Activated T-cell treated with anti-CD3 and anti-CD28 coated beads, Interleukin-2, amount 50 U/mL, for 72 hours (primary cell): ENCODE measurements around the gene PKP1. TPM values are rescaled to one million over a fixed set of nuclear protein-coding genes. Genes with fewer than 3 reads are reported as not detected.

ENCODE experiments used
- ATAC-seq, 2 donors: fragments of 150-1000 bp; cut with Tn5 transposase; replicated peaks in 1 of 2; 2 replicates each; pipeline ENCODE4 v1.10.0; 2021; ENCODE audit warnings: moderate library complexity in 2 of 2, mild to moderate bottlenecking in 1 of 2
- DNase-seq, 2 donors: peaks; one replicate each; pipeline ENCODE4 v3.0.0; 2021 to 2022; ENCODE audit warnings: mixed read lengths in 1 of 2
- H3K27ac Mint-ChIP-seq: one replicate; pipeline ENCODE4 v1.8.0; 2022; ENCODE audit warnings: mild to moderate bottlenecking, moderate library complexity, mixed read lengths
- H3K27me3 Mint-ChIP-seq: one replicate; pipeline ENCODE4 v1.8.0; 2022; ENCODE audit warnings: low read depth, mixed read lengths
- H3K36me3 Mint-ChIP-seq, 2 donors: one replicate each; pipeline ENCODE4 v1.8.0; 2022; ENCODE audit warnings: mixed read lengths in 2 of 2, mild to moderate bottlenecking in 1 of 2; ENCODE audit not compliant: insufficient read depth in 2 of 2
- H3K4me1 Mint-ChIP-seq: one replicate; pipeline ENCODE4 v1.8.0; 2022; ENCODE audit warnings: low read depth, mixed read lengths
- H3K4me3 Mint-ChIP-seq, 2 donors: one replicate each; pipeline ENCODE4 v1.8.0; 2022; ENCODE audit warnings: mild to moderate bottlenecking in 2 of 2, mixed read lengths in 2 of 2, moderate library complexity in 2 of 2
- H3K9me3 Mint-ChIP-seq, 2 donors: one replicate each; pipeline ENCODE4 v1.8.0; 2022; ENCODE audit warnings: mixed read lengths in 2 of 2
- total RNA-seq, 2 donors: library from RNA; stranded (reverse); gene quantifications; one replicate each; pipeline ENCODE4 v1.2.3, GENCODE V29; 2022

The PKP1 gene
- total RNA-seq, 2 donors from 2014 or later, result not detected

- Mint-ChIP-seq H3K9me3 (no peaks in the 10 kb centered on the region), H3K4me1 (no peaks in the 10 kb centered on the region), H3K4me3 (no peak overlapping the region), H3K36me3 (no peaks in the 10 kb centered on the region), H3K27me3 (no peaks in the 10 kb centered on the region), H3K27ac (no peak overlapping the region)
- ATAC-seq (no peak), DNase-seq (no peak)
These were observed 77.8 kb downstream of the PKP1 start for GRCh38 chr1:201360901-201361651.

GRCh38 chr1:201361652-201362504 is 78.6 kb downstream of the PKP1 start:
- H3K27ac Mint-ChIP-seq, result no peak overlapping the region
- H3K4me1 Mint-ChIP-seq, result no peaks in the 10 kb centered on the region
- no peaks in the 10 kb centered on the region for H3K36me3 Mint-ChIP-seq
- H3K27me3 Mint-ChIP-seq, result no peaks in the 10 kb centered on the region
- peak; percentile 33 to 41 for DNase-seq
- no peak overlapping the region for H3K4me3 Mint-ChIP-seq
- no peaks in the 10 kb centered on the region for H3K9me3 Mint-ChIP-seq
- ATAC-seq, result peak; percentile 38 to 39

- DNase-seq, result no peak
- no peaks in the 10 kb centered on the region for H3K27me3 Mint-ChIP-seq
- H3K9me3 Mint-ChIP-seq, result no peaks in the 10 kb centered on the region
- no peak overlapping the region for H3K27ac Mint-ChIP-seq
- no peak overlapping the region for H3K4me3 Mint-ChIP-seq
- no peaks in the 10 kb centered on the region for H3K36me3 Mint-ChIP-seq
- ATAC-seq, result no peak
- H3K4me1 Mint-ChIP-seq, result no peaks in the 10 kb centered on the region
These were observed 79.6 kb downstream of the PKP1 start for GRCh38 chr1:201362906-201363305.

DNA sequence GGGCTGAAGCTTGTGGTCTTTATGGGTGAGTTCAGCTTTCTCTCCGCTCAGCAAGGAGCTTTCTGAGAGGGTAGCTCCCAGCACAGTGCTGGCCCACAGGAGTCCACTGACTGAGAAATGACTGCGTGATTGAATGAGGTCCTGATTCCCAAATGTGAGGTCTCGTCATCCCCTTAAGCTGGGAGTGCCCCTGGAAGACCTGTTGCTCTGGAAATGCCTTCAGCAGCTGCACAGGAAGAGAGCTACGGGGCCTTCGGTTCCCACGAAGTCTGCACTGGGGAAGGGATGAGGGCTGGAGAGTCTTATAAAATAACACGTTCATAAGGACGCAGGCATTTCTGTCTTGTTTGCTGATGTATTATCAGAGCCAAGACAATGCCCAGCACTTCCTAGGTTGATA is 80.2 kb downstream of the PKP1 start:
- Mint-ChIP-seq H3K36me3 (no peaks in the 10 kb centered on the region), H3K4me3 (no peak overlapping the region), H3K4me1 (no peaks in the 10 kb centered on the region), H3K27ac (no peak overlapping the region), H3K27me3 (no peaks in the 10 kb centered on the region), H3K9me3 (no peaks in the 10 kb centered on the region)
- ATAC-seq (no peak), DNase-seq (no peak)

- no peak overlapping the region for H3K4me3 Mint-ChIP-seq
- no peaks in the 10 kb centered on the region for H3K36me3 Mint-ChIP-seq
- H3K27me3 Mint-ChIP-seq, result no peaks in the 10 kb centered on the region
- no peaks in the 10 kb centered on the region for H3K9me3 Mint-ChIP-seq
- no peak for DNase-seq
- no peak overlapping the region for H3K27ac Mint-ChIP-seq
- no peak for ATAC-seq
- H3K4me1 Mint-ChIP-seq, result no peaks in the 10 kb centered on the region
These were observed 81.5 kb downstream of the PKP1 start for GRCh38 chr1:201364808-201365105.

DNA sequence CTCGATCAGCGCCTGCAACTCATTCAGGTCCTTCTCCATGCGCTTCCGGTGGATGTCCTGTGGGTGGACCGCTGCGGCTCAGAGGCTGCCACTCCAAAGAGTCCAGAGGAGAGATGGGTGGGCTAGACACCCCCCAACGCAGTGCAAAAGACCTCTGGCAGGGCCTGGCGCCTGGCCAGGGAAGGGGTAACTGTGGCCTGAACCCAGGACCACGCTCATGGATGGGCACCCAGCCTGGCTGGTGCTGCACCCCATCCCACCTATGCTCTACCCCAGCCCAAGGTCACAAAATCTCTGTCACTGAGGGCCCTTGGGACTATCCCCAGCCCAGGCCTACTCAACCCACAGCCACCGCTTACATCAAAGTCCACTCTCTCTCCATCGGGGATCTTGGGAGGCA is 81.9 kb downstream of the PKP1 start:
- DNase-seq, result no peak
- no peaks in the 10 kb centered on the region for H3K36me3 Mint-ChIP-seq
- ATAC-seq, result no peak
- H3K4me3 Mint-ChIP-seq, result no peak overlapping the region
- no peaks in the 10 kb centered on the region for H3K4me1 Mint-ChIP-seq
- H3K27ac Mint-ChIP-seq, result no peak overlapping the region
- no peaks in the 10 kb centered on the region for H3K27me3 Mint-ChIP-seq
- H3K9me3 Mint-ChIP-seq, result no peaks in the 10 kb centered on the region

GRCh38 chr1:201366696-201367095 is 83.4 kb downstream of the PKP1 start:
- Mint-ChIP-seq H3K9me3 (no peaks in the 10 kb centered on the region), H3K4me1 (no peaks in the 10 kb centered on the region), H3K27me3 (peaks cover 9% of the 10 kb centered on the region), H3K36me3 (no peaks in the 10 kb centered on the region), H3K27ac (no peak overlapping the region), H3K4me3 (no peak overlapping the region)
- DNase-seq, result no peak
- no peak for ATAC-seq

DNA sequence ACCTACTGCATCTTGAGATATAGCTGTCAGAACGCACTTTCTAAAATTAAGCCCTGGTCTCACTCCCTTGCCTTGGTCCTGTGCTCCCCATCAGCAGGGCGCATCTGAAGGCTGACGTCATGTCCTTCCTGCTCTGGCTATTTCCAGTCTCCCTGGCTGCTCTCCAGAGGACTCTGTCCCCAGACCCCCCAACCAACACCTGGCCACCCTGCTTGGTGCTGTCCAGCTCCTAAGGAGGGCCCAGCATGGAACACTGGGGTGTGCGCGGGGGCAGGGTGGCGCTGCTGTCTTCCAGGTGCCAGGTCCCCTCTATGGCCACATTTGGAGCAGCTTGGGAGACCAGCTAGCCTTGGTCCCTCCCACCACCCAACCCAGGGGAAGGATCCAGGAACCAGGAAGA is 85.9 kb downstream of the PKP1 start:
- Mint-ChIP-seq H3K27ac (no peak overlapping the region), H3K9me3 (no peaks in the 10 kb centered on the region), H3K27me3 (peaks cover 31% of the 10 kb centered on the region), H3K4me1 (no peaks in the 10 kb centered on the region), H3K36me3 (no peaks in the 10 kb centered on the region), H3K4me3 (no peak overlapping the region)
- ATAC-seq (no peak), DNase-seq (no peak)

GRCh38 chr1:201370500-201370899 is 87.2 kb downstream of the PKP1 start:
- ATAC-seq (no peak), DNase-seq (no peak)
- H3K27ac Mint-ChIP-seq, result no peak overlapping the region
- no peaks in the 10 kb centered on the region for H3K36me3 Mint-ChIP-seq
- no peaks in the 10 kb centered on the region for H3K9me3 Mint-ChIP-seq
- no peak overlapping the region for H3K4me3 Mint-ChIP-seq
- H3K4me1 Mint-ChIP-seq, result no peaks in the 10 kb centered on the region
- peaks cover 36% of the 10 kb centered on the region for H3K27me3 Mint-ChIP-seq

DNA sequence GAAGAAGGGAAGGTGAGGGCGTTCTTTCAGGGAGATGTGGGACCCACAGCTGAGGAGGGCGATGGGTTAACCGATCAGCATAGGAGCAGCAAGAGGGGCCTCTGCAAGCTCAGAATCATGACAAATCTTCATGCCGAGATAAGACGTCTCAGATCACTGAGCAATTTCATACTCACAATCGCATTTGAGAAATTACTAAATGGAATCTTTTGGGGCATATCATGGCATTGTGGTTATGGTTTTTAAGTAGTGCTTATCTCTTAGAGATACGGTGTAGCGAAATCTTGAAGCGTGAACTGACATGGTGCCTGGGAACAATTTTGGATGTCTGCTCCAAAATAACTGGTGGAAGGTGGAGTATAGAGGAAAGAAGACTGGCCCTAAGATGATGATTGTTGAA is 88.0 kb downstream of the PKP1 start:
- H3K27ac Mint-ChIP-seq, result no peak overlapping the region
- no peak overlapping the region for H3K4me3 Mint-ChIP-seq
- no peaks in the 10 kb centered on the region for H3K4me1 Mint-ChIP-seq
- DNase-seq (no peak), ATAC-seq (no peak)
- H3K27me3 Mint-ChIP-seq, result peaks cover 44% of the 10 kb centered on the region
- no peaks in the 10 kb centered on the region for H3K36me3 Mint-ChIP-seq
- H3K9me3 Mint-ChIP-seq, result no peaks in the 10 kb centered on the region

- H3K27me3 Mint-ChIP-seq, result peaks cover 45% of the 10 kb centered on the region
- no peaks in the 10 kb centered on the region for H3K4me1 Mint-ChIP-seq
- no peak overlapping the region for H3K4me3 Mint-ChIP-seq
- ATAC-seq (no peak), DNase-seq (no peak)
- no peaks in the 10 kb centered on the region for H3K9me3 Mint-ChIP-seq
- H3K27ac Mint-ChIP-seq, result no peak overlapping the region
- H3K36me3 Mint-ChIP-seq, result no peaks in the 10 kb centered on the region
These were observed 88.5 kb downstream of the PKP1 start for GRCh38 chr1:201371792-201372191.

- peaks cover 45% of the 10 kb centered on the region for H3K27me3 Mint-ChIP-seq
- no peaks in the 10 kb centered on the region for H3K4me1 Mint-ChIP-seq
- no peaks in the 10 kb centered on the region for H3K36me3 Mint-ChIP-seq
- H3K27ac Mint-ChIP-seq, result no peak overlapping the region
- H3K9me3 Mint-ChIP-seq, result no peaks in the 10 kb centered on the region
- no peak overlapping the region for H3K4me3 Mint-ChIP-seq
- DNase-seq (no peak), ATAC-seq (no peak)
These were observed 91.1 kb downstream of the PKP1 start for GRCh38 chr1:201374364-201374763.

DNA sequence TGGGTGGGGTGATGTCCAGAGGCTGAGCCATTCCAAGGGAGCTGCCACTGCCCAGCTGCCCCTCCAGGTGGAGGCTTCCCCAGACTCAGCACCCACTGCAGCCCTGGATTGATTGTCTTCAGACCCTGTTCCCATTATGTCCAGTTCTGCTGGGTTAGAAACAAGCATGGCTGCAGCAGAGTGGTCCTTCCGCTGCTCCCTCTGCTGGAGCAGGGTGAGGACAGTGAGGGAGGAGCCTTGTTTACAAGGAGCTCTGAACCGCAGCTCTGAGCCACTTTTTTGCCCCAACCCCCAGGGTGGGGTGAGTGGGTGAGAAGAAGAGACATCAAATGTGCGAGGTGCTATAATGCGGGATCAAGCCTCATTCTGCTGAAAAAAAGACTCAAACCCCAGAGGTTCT is 91.9 kb downstream of the PKP1 start:
- H3K36me3 Mint-ChIP-seq, result no peaks in the 10 kb centered on the region
- DNase-seq (no peak), ATAC-seq (no peak)
- H3K4me3 Mint-ChIP-seq, result no peak overlapping the region
- H3K9me3 Mint-ChIP-seq, result no peaks in the 10 kb centered on the region
- no peaks in the 10 kb centered on the region for H3K4me1 Mint-ChIP-seq
- no peak overlapping the region for H3K27ac Mint-ChIP-seq
- peaks cover 45% of the 10 kb centered on the region for H3K27me3 Mint-ChIP-seq

DNA sequence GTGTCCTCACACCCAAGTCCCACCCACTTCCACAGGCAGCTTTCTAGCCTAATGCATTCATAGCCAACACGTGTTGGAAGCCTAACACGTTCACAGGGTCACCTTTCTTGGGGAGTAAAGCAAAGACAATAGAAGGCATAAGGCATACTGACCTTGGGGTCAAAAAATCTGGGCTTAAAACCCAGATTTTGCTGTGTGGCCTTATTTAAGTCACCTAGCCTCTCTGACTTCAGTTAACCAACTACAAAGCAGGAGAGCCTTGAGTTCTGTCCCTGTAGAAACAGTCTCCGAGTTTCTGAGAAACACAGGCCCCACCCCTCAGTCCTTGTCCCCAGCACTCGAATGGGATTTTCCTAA is 92.8 kb downstream of the PKP1 start:
- no peaks in the 10 kb centered on the region for H3K4me1 Mint-ChIP-seq
- H3K36me3 Mint-ChIP-seq, result no peaks in the 10 kb centered on the region
- H3K4me3 Mint-ChIP-seq, result no peak overlapping the region
- peaks cover 42% of the 10 kb centered on the region for H3K27me3 Mint-ChIP-seq
- DNase-seq, result no peak
- no peaks in the 10 kb centered on the region for H3K9me3 Mint-ChIP-seq
- ATAC-seq, result no peak
- no peak overlapping the region for H3K27ac Mint-ChIP-seq
